HG02981 (cell line): ENCODE results near the gene LRRC23.

Experiments
- ATAC-seq: cut with Tn5 transposase; IDR thresholded peaks from one replicate; pipeline ENCODE4 v1.9.1; 2021; ENCODE audit warnings: mild to moderate bottlenecking, moderate library complexity; ENCODE audit not compliant: unreplicated experiment

Gene LRRC23

DNA sequence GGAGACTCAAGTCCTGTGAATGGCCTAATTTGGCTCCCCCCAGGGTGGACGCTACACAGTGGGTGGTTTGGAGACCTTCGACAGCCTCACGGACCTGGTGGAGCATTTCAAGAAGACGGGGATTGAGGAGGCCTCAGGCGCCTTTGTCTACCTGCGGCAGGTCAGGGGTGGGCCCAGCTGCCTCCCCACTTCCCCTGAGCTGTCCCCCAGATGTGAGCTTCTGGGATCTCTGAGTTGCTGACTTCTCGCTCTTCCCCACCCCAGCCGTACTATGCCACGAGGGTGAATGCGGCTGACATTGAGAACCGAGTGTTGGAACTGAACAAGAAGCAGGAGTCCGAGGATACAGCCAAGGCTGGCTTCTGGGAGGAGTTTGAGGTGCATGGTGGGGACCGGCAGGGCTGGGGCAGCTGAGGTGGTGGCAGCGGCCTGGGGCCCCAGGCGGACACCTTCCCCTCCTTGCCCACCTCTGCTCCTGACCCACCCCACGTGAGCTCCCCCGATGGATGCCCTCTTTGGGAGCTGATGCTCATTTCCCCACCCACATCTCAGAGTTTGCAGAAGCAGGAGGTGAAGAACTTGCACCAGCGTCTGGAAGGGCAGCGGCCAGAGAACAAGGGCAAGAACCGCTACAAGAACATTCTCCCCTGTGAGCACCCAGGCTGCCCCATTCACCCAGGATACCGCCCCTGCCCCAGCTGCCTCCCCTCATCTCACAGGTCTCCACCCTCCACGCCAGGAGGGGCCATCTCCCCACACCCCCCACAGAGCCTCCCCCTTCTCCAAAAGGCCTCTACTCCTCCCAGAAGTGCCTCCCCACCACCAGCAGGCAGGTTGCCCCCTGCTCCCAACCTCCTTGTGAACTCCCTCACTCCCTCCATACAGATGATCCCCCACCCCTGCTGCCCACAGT, 50.7 kb downstream of the LRRC23 start:
- no peak for ATAC-seq

DNA sequence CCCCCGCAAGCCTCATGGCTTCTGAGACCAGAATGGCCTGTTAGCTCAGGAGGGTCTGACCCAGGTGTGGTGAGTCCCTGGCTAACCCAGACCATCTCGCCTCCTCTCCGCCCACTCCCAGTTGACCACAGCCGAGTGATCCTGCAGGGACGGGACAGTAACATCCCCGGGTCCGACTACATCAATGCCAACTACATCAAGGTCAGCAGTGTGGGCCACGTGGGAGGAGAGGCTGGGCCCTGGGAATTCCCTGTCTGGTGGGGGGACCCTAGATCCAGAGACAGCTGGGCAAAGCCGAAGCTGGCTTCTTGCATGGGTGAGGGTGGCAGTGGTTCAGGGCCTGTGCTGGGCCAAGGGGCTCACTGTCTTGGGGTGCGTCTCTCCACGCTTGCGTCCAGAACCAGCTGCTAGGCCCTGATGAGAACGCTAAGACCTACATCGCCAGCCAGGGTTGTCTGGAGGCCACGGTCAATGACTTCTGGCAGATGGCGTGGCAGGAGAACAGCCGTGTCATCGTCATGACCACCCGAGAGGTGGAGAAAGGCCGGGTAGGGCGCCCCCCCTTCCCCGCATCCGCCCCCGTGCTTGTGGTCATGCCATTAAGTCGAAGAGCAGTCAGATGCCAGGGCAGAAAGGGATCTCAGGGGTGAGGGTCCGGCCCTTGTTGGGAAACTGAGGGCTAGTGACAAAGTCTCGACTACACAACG, 51.6 kb downstream of the LRRC23 start:
- no peak for ATAC-seq

DNA sequence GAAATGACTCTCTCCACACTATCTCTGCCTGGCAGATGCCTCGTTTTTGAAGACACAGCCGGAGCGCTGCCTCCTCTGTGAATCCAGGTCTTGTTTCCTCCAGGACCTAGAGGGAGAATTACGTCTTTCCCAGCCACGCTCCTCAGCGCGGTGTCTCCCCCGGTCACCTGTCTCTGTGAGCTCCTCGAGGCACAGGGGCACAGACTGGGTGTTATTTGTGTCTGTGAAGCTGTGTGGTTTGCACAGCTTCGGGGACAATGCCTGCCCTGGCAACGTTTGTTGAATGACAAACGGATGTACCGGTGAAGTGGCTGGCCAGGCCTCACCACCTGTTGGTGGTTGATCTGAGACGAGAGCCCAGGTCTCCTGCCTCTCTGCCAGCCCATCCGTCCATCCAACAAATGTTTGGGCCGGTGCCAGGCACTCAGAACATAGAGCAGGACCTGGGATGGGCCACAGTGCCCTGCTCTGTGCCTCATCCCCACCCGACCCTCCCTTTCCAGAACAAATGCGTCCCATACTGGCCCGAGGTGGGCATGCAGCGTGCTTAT, 52.6 kb downstream of the LRRC23 start:
- ATAC-seq: no peak

DNA sequence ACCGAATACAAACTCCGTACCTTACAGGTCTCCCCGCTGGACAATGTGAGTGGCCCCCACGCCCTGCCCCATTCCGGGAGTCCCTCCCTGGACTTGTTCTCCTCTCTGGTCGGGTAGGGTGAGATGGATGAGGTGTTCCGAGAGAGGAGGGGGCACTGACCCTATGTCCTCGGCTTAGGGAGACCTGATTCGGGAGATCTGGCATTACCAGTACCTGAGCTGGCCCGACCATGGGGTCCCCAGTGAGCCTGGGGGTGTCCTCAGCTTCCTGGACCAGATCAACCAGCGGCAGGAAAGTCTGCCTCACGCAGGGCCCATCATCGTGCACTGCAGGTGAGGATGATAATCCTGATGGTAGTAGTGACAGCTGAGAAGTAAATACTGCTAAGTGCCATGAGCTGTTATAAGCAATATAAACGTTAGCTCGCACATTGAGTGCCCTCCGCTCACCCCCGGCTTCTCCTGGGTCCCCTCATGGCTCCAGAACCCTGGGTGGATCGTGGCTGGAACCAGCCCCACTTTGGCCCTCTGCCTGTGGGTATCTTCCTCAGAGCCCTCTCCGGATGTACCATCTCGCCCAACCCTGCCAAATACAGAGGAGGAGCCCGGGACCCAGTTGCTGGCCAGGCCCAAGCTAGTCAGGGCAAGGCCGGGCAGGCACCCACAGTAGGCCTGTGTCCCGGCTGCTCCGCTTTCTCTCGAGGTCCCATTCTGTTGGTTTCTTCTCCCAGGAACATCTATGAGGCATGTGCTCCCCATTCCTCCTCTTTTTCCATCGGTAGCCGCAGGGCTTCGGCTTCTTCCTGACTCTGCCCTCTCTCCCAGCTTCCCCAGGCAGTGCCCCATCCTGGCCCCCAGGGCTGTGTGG, 53.4 kb downstream of the LRRC23 start:
- no peak for ATAC-seq

DNA sequence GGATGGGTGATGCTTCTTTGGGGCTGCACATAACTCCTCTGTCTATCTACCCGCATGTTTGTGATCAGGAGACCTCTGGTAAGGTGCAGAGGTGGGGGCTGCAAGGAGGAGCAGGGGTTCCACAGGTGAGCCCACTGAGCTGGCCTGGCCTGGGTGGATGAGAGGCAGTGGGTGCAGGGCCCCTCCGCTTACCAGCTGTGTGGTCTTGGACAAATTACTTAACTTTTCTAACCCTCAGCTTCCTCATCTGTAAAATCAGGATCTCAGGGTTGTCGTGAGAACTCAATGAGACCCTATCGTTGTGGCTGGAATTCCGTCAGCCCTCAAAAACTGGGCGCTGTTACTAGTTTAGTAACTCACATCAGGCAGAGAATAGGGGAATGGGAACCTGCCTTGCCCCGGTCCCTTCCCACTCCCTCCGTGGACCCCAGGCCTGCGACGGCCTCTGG, 54.0 kb downstream of the LRRC23 start:
- ATAC-seq: no peak

DNA sequence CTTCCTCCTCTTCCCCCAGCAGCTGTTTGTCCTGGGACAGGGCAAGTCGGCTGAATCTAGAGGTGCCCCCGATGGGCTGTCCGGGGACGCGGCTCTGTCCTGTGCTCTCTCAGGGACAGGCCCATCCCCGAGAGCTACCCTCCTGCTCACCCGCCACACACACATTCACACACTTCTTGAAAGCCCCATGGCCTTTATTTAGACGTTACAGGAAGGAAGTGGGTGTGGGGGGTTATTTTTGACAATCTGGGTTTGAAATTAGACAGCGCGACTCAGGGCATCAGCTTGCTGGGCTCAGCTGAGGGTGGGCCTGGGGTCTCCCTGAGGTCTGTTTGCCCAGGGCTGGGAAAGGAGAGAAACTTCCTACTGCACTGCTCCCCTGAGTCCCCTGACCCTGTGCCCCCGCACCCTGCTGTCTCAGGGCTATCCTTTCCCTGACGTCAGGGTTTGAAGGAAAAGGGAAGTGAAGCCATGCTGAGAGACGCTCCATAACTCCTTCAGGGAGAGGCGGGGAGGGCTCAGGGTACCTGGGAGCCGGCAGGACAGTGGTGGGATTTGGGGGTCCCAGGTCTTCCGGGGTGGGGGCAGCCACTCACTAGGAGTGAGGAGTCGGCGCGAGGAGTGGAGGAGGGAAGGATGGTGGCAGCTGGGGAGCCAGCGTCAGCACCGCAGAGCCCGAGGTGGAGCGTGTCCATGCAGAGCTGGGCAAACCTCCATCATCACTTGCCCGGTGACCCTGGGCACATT, 54.6 kb downstream of the LRRC23 start:
- ATAC-seq: peak; percentile 49

DNA sequence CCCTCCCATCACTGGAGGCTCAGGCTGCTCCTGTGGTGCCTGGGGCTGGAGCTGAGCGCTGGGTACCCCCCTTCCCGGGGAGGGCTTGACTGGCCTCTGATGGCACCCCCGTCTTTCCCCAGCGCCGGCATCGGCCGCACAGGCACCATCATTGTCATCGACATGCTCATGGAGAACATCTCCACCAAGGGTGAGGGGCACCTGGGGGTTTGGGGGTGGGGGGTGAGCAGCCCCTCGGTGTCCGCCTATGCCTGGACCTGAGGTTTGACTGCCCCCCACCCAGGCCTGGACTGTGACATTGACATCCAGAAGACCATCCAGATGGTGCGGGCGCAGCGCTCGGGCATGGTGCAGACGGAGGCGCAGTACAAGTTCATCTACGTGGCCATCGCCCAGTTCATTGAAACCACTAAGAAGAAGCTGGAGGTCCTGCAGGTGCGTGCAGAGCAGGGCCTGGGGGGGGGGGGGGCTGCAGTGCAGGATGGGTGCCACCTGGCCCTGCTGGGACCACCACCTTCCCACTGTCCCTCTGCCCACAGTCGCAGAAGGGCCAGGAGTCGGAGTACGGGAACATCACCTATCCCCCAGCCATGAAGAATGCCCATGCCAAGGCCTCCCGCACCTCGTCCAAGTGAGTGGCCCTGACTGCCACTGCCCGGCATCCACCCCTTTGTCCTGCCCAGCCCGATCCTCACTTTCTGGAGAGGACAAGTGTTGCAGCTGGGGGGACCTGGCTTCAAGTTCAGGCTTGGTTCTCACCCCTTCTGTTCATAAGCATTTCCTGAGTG, 55.4 kb downstream of the LRRC23 start:
- ATAC-seq: no peak

DNA sequence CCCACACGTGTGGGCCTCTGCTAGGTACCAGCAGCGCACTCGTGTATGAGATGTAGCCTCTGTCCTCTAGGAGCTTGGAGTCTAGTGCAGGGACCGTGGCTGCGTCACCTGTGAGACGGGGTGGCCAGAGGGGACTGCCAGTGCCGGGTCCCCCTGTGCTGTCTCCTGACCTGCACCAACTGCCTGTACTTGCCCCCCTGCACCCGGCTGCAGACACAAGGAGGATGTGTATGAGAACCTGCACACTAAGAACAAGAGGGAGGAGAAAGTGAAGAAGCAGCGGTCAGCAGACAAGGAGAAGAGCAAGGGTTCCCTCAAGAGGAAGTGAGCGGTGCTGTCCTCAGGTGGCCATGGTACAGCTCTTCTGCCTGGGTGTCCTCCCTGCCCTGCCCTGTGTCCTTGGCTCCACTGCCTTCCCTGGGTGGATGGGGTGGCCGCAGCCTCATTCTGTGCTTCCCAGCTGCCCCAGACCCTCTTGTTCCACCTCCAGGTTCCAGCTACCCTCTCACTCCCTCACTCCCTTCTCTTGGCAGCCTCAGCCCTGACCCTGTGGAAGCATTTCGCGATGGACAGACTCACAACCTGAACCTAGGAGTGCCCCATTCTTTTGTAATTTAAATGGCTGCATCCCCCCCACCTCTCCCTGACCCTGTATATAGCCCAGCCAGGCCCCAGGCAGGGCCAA, 56.1 kb downstream of the LRRC23 start:
- no peak for ATAC-seq

DNA sequence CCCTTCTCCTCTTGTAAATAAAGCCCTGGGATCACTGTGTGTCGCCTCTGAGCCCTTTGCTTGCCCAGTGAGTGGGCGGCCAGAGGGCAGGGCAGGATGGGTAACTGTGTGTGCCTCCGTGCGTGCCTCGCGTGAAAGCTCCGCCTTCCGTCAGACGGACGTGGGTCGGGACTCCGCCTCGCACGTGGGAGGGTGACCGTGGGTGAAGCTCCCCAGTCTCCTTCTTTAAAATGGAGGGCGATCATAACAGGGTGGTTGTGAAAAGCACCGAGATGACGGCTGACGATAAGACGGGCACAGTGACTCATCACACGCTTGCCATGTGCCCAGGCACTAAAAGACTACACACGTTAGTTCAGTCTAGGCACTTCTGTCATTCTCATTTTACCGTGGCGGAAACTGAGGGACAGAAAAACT, 56.7 kb downstream of the LRRC23 start:
- ATAC-seq: no peak

DNA sequence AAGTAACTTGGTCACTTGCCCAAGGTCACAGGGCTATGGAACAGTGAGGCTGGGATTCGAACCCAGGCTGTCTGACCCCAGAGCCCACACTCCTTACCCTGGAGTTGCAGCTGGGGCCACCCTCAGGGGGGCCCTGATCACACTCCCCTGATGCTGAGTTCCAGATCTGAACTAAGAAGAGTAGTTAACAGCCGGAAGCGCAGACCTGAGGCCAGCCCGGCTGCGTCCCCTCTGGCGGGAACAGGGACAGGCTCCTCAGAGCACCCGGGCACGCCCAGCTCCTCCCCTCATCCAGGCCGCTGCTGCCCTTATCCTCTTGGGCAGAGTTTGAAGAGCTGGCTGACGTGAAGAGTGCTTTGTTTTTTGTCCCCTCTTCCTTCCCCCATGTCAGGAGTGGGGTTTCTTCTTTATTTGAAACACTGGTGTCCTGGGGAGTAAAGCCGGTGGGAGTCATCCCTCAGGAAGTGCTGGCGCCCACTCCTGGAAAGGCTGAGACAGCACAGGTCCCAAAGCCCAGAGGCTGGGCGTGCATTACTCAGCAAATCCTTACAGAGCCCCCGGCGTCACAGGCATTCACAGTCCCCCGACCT, 57.2 kb downstream of the LRRC23 start:
- ATAC-seq: no peak

DNA sequence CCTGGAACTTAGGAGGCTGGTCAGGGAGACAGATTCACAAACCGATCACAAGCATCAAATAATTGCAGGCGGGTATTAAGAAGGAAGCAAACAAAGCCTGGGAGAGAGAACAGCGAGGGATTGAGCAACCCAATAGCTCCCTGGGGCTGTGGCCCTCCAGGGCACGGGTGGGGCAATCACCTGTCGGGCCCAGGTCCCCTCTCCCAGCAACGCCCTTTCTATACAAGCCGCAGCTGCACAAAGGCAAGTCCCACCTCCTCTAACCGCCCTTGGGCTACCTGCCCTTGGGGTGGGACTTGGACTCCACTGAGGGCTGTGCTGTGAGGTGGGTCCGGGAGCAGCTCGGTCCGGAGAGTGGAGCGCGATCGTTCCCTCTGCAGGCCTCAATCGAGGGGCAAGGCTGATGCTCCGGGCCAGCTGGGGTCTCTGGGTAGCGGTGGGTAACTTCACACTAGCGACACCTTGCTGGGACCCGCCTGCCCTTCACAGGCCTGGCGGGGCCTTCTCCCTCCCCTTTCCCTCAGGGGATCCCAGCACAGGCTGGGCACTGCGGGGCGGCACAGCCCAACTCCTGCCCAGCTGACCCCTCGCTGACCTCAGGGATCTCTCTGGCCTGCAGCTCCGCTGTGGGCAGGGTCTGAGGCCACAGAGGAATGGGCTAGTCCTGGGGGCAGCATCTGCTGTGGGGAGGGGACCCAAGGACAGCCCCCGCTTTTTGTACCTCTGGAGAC, 57.8 kb downstream of the LRRC23 start:
- ATAC-seq: no peak

DNA sequence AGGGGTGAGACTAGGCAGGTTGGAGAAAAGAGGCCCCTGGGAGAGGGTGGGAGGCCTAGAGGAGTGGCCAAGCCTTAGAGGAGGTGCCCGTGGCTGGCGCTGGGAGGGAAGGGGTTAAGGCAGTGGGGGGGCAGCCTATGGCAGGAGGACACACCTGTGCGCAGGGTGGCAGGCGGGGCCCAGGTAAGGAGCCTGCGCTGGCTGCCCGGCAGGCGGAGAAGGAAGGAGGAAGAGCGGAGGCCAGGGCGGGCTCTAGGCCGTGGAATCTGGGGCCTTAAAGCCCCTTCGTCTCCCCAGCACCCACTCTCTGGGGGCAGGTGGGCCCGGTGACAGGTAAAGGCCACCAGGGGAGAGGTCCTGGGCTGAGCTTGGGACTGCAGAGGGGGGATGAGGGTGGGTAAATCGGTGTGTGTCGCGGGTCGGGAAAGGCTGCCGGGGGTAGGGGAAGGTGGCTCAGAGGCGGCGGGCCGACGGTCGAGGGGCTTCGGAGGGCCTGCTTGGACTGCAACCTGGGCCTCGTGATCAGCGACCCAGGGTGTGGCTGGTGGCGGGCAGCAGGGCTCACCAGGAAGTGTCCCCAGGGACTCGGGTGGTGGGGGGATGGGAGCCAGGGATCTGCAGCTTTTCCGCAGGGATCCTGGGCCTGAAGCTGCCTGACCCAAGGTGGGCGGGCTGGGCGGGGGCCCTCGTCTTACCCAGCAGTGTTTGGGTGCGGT, 58.6 kb downstream of the LRRC23 start:
- ATAC-seq: no peak
